ENCODE data around the gene PTPRD. TPM values are rescaled to one million over a fixed set of nuclear protein-coding genes. Genes with fewer than 3 reads are reported as not detected.

PTPRD gene
- total RNA-seq, 1 experiment from 2014 or later, result 32.5 TPM

- Histone ChIP-seq H2AFZ (ENCODE audit: low read length) (no peak overlapping the region), H3K27me3 (ENCODE audit: insufficient read depth, low read length) (no peaks in the 10 kb centered on the region), H2BK12ac (ENCODE audit: insufficient read length, low read depth, low read length) (no peak overlapping the region), H3K23me2 (ENCODE audit: insufficient read length, low read depth, low read length, poor library complexity, severe bottlenecking) (no peaks in the 10 kb centered on the region), H3K18ac (ENCODE audit: insufficient read length, low read depth, low read length) (no peak overlapping the region), H2BK20ac (ENCODE audit: low read depth, low read length, poor library complexity, severe bottlenecking) (no peak overlapping the region), H4K91ac (ENCODE audit: insufficient read length, low read depth, low read length) (no peak overlapping the region), H3K4me1 (ENCODE audit: insufficient read depth, low read length) (peaks cover 7% of the 10 kb centered on the region; the same call in 1 of the 2 replicates), H3K9me3 (ENCODE audit: control insufficient read depth, low read depth, low read length) (no peaks in the 10 kb centered on the region), H3K79me1 (ENCODE audit: insufficient read depth, low read depth, low read length, poor library complexity, severe bottlenecking) (no peaks in the 10 kb centered on the region), H3K14ac (ENCODE audit: insufficient read depth, low read length) (no peak overlapping the region), H2BK5ac (ENCODE audit: insufficient read length, low read length) (no peak overlapping the region), H4K5ac (ENCODE audit: insufficient read length, low read depth, low read length) (no peak overlapping the region), H3K4ac (ENCODE audit: low read depth, low read length) (no peak overlapping the region), H3K4me2 (ENCODE audit: insufficient read depth, insufficient read length, low read length) (no peak overlapping the region), H4K20me1 (ENCODE audit: control insufficient read depth, insufficient read depth, insufficient read length) (no peaks in the 10 kb centered on the region), H3K9ac (ENCODE audit: extremely low read depth, insufficient read length, low read length) (no peak overlapping the region), H4K8ac (replicated peaks; ENCODE audit: insufficient read length, low read depth, low read length) (no peak overlapping the region), H3K23ac (ENCODE audit: insufficient read length, low read depth, low read length) (no peak overlapping the region), H2BK15ac (ENCODE audit: low read depth, low read length) (no peak overlapping the region), H2AK5ac (ENCODE audit: insufficient read length, low read length) (no peak overlapping the region), H3T11ph (ENCODE audit: low read length) (no peak overlapping the region), H3K79me2 (ENCODE audit: insufficient read depth, low read length) (no peaks in the 10 kb centered on the region), H3K27ac (ENCODE audit: insufficient read length, low read depth, low read length) (no peak overlapping the region), H2BK120ac (ENCODE audit: low read depth, low read length, poor library complexity, severe bottlenecking) (no peak overlapping the region), H3K56ac (ENCODE audit: insufficient read length, low read depth, low read length) (no peak overlapping the region)
- no peaks in the 10 kb centered on the region for H3K27me3 Mint-ChIP-seq (ENCODE audit: low read depth)
- H3K27ac Mint-ChIP-seq, result no peak overlapping the region; a peak in 1 of 7 replicates
- no peaks in the 10 kb centered on the region for H3K36me3 Mint-ChIP-seq (ENCODE audit: insufficient read depth in 1 of 3, low read depth in 3 of 3)
- DNase-seq, result no peak
- H3K4me1 Mint-ChIP-seq, result peaks cover 39 to 42% of the 10 kb centered on the region in 2 experiments
- H3K4me3 Mint-ChIP-seq, result no peak overlapping the region
- TF ChIP-seq, protein P1, sequence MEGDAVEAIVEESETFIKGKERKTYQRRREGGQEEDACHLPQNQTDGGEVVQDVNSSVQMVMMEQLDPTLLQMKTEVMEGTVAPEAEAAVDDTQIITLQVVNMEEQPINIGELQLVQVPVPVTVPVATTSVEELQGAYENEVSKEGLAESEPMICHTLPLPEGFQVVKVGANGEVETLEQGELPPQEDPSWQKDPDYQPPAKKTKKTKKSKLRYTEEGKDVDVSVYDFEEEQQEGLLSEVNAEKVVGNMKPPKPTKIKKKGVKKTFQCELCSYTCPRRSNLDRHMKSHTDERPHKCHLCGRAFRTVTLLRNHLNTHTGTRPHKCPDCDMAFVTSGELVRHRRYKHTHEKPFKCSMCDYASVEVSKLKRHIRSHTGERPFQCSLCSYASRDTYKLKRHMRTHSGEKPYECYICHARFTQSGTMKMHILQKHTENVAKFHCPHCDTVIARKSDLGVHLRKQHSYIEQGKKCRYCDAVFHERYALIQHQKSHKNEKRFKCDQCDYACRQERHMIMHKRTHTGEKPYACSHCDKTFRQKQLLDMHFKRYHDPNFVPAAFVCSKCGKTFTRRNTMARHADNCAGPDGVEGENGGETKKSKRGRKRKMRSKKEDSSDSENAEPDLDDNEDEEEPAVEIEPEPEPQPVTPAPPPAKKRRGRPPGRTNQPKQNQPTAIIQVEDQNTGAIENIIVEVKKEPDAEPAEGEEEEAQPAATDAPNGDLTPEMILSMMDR (conservative IDR thresholded peaks at IDR 0.05), result no peak
- H3K9me3 Mint-ChIP-seq, result no peaks in the 10 kb centered on the region
- no CpG with 5 or more reads among the region's 3 CpGs for WGBS (ENCODE audit: extremely low coverage, insufficient read length, low lambda C conversion rate)
These were observed 1880.3 kb downstream of the PTPRD start for GRCh38 chr9:8732367-8733075.

Measured in H9 (cell line).